NCI-H2171 (cell line): ENCODE data around the gene HDAC10.

Experiments
- DNase-seq: peaks from one replicate; lab custom pipeline; 2025; lab: John Stamatoyannopoulos, UW

HDAC10 gene, protein sequence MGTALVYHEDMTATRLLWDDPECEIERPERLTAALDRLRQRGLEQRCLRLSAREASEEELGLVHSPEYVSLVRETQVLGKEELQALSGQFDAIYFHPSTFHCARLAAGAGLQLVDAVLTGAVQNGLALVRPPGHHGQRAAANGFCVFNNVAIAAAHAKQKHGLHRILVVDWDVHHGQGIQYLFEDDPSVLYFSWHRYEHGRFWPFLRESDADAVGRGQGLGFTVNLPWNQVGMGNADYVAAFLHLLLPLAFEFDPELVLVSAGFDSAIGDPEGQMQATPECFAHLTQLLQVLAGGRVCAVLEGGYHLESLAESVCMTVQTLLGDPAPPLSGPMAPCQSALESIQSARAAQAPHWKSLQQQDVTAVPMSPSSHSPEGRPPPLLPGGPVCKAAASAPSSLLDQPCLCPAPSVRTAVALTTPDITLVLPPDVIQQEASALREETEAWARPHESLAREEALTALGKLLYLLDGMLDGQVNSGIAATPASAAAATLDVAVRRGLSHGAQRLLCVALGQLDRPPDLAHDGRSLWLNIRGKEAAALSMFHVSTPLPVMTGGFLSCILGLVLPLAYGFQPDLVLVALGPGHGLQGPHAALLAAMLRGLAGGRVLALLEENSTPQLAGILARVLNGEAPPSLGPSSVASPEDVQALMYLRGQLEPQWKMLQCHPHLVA

DNA sequence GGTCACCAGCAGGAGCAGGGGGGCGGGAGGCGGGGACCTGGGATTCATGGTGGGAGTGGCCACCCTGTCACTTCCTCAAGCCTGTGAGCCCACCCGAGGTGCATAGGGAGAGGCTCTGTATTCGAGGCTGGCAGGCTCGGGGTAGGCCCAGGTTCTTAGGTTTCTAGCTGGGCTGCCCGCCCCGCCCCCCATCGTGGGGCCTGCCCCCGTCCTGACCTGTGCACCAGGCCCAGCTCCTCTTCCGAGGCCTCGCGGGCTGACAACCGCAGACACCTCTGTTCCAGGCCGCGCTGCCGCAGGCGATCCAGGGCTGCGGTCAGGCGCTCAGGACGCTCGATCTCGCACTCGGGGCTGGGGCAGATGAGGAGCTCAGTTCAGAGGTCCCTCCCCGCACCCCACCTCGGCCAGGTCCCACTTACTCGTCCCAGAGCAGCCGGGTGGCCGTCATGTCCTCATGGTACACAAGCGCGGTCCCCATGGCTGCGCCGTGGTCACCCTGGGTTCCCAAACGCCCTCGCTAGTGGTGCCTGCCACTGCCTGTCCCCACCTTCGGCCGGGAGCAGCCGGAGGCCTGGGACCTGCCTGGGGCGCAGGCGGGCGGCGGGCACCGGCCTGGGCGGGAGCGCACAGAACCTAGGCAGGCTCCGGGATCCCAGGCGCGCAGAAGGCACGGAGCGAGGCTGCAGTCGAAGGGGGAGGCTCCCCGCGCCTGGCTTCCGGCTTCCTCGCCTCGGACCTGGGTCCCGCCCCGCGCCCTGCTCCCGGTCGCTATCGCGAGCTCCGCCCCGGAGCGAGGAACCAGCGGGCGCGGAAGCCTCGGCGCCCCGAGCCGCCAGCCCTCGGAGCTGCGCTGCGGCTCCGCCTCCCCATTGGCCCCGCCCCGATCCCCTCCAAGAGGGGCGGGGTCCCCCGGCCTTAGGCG is at the start of gene HDAC10:
Gene HDAC10 (minus strand): TSS at position 711 of the 922 bp plus-strand sequence. CDS start 233 bp downstream, at position 478.
- peak; percentile 79 for DNase-seq

DNA sequence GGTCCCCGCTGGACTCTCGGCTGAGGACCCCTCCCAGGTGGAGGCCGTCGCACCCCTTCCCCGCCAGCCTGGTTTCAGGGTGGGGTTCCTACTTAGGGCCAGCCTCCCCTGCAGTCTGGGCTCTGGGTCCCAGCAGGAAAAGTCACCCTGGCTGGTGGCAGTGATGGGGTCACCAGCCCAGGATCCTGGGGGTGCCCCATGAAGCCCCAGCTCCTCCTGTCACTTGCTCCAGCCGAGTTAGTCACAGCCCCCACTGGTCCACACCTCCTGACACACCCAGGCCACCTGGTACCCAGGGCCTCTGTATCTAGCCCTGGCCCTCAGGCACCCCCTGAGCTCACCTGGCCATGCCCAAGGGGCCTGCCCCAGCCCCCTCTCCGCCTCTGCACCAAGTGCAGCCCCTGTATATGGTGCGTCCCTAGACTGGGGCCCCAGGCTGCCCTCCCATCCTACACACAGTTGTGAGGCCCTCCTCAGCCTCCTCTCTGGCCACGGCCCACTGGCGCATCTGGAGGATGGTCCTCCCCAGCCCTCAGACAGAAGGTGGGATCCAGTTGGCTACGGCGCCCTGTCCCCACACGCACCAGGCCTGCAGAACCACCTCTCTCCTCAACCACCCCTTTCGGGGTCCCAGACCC is 49.7 kb upstream of the HDAC10 start:
- no peak for DNase-seq

DNA sequence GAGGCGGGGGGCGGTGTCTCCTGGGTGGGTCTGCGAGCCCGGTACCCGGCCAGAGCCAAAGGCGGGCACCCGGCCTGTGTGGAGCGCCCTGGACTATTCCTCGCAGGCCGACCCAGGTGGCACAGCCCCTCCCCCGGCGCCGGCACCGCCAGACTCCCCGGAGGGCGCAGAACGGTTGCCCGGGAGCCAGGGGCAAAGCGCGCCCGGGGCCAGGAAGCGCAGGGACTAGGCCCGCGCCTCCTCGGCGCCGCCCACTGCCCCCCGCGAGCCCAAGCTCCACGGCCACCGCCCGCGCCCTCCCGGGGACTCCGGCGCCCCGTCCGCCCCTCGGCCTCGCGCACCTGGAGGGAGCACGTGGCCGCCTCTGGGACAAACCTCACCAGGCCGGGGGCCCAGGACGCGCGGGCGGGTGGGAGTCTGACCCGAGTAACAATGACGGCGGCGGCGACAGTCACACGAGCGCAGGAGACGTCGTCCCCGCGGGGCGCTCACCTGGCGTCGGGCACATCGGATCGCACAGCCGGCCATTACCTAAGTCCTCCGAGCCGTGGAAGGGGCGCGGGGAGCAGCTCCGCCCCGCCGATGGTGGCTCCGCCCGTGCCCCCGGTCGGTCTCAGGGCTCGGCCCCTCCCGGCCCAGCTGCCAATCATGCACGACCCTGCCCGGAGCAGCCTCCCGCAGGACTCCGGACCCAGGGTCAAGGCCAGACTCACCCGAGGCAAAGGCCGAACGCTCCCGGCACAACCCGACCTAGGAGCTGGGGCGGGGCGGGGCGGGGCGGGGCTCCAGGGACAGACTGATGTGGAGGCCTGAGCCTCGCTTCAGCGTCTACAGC is 48.9 kb upstream of the HDAC10 start:
- no peak for DNase-seq

DNA sequence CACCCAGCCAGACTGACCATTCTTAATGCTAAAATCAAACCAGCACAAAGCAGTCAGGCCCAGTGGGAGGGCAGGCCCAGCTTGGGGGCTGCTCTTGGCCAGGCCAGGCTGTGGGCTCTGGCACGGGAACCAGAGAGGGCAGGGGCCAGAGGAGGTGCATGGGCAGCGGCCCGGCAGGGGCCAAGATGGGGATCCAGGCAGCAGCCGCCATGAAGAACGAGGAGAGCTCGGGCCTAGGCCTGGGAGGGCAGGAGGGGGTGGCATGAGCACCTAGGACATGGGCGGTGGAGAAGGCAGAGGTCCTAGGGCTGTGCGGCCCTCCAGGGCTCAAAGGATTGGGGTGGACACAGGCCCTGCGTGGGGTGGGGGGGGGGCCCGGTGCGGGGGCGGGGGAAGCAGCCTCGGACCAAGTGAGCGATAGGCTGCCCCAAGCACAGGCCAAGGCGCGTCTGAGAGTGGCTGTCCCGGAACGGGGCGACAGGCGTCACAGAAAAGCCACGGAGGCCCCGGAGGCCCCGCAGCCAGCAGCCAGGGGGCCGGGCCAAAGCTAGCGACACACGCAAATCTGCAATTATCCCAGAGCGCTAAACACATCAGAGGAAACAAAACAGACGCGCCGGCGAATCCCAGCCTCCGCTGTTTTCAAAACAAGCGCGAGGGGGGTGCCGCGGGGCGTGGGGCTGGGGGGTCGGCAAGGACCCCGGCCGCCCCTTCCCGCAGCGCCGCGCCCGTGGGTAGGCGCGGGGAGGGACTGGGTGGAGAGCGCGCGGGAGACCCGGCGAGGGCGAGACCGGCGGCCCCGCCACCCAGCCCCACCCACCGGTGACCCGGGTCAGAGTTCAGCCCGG is 48.1 kb upstream of the HDAC10 start:
- no peak for DNase-seq

DNA sequence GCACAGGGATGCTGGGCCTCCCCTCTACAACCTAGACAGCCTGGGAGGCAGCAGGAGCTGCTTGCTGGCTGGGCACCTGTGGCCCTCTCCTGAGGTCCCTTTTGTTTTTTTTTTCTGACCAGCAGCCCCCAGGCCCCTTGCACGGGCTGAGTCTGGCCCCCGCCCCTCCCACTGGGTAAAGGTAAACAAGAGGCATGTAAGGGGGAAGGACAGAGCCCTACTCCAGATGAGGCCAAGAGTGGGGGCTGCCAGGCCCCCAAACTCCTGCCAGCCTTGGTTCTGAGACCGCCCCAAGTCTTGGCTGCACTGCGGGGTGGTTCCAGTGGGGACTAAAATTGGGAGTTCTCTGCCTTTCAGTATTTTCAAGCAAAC is 47.2 kb upstream of the HDAC10 start:
- DNase-seq = no peak

DNA sequence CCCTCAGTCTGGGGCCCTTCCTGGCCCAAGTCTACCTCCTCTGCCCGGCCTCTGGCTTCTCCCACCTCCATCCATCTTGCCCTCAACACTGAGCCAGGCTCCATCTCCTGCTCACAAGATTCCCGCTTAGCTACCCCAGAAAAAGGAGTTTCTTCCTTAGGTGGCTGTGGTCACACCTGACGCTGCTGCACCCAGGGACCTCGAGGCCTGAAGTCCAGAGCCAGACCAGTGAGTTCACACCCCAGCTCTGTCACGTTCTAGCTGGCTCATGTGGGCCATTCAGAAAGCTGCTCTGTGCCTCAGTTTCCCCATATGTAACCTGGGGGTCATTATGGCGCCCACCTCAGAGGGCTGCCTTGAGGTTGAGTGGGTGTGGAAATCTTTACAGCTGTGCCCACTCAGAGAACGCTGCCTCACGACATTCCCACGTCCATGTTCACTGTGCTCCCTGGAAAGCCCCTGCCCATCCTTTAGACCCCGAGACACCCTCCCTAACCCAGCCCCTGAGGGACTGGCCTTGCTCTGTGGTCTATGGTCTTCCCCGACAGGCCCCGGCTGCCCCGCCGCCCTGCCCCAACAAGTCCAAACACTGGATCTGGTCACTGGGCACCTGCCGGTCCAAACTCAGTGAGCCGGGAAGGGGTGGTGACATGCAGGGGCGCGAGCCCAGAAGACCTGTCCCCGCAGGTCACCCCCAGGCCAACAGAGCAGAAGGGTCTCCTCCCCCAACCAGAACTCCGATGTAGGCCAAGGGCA is 46.6 kb upstream of the HDAC10 start:
- no peak for DNase-seq

DNA sequence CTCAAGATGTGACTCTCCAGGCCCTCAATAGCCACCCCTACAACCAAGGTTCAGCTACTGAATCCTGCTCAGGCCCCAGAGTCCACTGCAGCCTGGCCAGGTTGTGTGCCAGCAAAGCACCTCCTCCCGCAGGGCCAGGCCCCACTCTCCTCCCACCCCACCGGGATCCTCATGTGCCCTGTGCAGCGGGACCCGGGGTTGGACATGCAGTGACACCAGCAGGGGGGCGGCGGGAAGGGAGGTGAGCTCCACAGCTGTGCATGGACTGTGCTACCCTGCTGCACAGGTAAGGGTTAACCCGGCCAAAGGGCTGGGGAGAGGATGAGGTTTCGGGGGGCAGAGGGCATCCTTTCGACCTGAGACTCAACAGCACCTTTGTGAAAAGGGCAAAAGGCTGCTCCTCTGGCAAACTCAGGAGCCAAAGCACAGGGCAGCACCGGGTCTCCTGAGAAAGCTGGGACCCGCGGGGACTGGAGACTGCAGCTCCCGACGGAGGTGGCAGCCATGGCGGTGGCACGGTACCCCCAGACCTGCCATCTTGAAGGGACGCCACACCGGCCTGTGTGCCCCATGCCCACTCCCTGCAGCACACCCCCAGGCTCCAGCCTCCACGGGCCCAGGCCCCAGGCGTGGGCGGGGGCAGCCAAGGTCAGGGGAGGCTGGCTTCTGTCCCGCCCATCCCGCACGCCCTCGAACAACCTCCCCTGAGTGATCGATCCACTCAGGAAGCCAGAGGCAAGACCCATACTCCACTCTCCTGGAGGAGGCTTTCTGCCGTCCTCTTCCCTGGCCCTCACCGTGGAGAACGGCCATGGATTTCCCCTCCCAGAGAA is 45.8 kb upstream of the HDAC10 start:
- DNase-seq = no peak

DNA sequence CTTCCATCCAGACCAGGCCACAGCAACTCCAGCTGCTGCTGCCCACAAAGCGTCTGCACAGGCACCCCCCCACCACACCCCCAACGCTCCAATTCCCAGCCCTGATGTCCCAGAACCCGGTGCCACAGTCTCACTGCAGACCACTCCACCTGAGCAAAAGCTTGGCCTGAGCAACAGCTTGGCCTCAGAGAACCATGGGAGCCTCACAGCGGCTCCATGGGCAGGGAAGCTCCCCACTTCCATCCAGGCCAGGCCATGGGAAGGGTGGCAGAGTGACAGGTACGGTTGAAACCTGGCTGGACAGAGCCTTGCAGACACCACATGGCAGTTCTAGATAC is 43.2 kb upstream of the HDAC10 start:
- no peak for DNase-seq

DNA sequence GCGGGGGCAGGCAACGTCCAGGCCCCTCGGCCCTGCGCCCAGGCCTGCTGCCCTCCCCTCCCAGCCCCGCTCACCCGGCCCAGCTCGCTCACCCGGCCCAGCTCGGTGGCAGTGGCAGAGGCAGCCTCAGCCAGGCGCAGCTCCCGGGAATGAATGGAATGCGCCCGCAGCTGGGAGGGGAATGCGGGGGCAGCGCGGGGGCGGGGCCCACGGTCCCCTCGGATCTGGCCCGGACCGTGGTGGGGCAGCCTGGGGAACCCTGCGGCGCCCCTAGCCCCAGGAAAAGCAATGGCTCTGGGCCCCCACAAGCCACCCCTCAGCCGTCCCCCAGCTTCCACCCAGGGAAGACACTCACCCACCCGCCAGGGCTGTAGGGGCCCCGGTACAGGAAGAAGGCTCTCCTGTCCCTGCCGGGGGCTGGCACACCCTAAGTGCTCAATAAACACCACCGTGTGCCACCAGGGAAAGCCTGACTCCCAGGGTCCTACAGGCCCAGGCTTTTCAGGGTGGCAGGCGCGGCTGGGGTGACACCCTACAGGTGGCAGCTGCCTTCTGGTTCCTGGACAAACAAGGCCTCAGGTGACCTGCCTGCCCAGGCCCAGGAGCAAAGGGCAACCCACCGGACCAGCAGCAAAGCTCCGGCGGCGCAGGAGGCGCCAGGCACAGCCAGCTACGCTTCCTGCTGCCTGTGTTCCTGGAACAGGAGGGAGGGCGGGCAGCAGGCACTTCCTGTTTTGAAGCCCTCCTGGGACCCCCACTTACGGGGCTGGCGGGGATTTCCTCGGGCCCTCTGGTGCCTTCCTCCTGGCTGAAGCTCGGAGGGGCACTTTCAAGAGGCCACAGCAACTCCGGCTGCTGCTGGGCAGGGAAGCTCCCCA is 42.6 kb upstream of the HDAC10 start:
- DNase-seq = no peak

DNA sequence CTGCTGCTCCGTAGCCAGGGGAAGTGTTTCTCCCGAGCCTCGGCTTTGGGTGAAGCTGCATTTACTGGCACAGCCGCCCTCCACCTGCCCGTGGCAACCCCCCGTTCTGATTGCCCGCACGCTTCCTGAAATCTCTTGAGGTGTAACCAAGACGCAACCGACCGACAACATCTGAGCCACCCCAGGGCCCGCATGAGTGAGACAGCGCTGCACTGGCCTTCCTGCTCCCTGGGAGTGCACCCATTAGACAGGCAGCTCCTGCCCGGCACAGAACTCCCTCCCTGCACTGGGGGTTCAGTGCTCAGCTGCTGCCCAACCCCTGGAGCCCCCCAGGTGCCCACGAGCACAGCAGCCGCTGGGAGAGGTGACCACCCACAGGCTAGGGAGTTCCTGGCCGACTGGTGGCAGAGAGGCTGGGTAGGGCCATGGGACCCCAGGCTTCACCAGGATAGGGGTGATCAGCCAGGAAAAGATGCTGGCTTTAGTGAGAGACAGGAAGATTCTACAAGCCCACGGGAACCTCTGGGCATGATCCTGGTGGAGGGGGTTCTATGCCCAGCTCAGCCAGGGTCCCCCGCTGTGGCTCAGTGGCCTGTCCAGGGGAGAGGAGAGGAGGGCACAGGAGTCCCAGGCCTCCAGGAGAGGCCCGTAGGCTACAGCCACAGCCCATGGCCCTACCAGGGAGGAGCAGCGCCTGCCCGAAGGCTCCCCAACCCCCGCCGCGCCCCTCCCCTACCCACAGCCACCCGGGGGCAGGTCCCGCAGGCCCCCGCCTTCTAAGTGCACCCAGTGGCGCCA is 41.8 kb upstream of the HDAC10 start:
- DNase-seq = no peak

DNA sequence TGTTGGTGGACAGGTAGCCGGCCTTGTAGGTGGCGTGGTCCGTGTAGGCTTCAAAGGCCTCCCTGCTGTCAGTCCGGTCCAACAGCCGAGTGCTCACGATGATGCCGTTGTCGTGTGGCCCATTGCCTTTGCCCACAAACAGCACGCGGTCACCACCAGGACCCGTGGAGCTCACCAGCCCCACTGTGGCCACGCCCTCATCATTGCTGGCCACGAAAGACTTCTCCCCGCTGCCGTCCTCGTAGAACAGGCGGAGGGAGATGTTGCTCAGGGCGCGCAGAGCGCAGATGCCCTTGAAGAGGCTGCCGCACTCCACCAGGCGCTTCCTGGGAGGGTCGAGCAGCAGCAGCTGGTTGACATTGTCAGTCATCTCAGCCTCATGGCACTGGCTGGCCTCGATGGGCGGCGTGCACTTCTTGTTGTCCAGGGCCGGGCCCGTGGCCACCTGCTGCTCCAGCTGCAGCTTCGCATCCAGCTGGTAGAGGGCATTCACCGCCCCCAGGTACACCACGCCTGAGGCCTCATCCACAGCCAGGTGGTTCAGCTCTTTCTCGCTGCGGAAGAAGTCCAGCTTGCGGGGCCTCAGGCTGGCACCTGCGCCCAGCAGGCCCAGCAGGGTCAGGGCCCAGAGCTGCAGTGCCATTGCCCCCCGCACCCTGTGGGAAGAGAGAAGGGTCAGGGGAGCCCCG is 39.0 kb upstream of the HDAC10 start:
- DNase-seq = no peak

DNA sequence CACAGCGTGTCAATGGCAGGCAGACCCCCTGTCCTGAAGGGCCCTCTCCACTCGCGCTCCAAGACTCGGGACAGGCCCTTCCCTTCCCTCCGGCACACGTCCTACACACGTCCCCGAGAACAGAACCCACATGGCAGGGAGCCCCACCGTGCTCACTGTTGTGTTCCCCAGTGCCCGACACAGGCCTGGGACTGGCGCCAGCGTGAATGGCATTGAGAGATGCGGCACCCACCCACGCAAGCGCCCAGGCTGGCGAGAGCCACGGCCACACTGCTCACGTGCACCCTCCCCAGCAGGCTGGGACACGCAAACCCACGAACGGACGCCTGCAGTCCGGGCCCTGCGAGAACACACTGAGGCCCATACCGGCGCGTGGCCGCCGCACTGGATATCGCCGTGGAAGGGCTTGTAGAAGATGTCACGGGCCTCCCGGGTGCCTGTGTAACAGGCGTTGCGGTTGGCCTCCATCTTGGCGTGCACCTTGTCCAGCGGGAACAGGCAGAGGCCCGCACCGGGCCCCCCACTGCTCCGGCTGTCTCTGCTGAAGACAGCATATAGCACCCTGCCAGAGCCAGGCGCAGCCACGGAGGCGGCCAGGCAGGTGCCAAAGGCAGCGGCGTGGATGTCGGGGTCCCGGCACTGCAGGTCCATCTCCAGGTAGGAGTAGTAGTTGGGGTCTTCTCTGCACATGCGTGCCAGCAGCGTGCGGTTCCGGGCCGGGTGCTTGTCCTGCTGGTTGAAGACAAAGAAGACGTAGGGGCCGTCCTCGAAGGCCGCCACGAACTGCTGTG is 38.3 kb upstream of the HDAC10 start:
- DNase-seq = no peak

DNA sequence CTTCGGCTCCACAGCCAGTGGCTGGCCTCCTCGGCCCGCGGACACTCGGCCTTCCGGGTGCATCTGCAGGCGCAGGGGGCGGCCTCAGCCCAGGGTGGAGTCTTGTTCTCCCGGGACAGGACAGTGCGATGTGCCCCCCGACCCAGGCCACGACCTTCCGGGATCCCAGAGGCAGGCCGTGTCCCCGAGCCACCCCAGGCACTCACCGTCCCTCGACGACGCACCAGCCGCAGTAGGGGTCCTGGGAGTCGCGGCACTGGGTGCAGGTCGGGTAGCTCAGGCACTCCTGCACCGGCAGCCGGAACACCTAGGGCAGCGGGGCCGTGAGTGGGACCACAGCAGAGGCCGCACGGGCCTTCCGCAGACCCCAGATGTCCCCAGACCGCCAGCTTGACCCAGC is 36.7 kb upstream of the HDAC10 start:
- DNase-seq = no peak

DNA sequence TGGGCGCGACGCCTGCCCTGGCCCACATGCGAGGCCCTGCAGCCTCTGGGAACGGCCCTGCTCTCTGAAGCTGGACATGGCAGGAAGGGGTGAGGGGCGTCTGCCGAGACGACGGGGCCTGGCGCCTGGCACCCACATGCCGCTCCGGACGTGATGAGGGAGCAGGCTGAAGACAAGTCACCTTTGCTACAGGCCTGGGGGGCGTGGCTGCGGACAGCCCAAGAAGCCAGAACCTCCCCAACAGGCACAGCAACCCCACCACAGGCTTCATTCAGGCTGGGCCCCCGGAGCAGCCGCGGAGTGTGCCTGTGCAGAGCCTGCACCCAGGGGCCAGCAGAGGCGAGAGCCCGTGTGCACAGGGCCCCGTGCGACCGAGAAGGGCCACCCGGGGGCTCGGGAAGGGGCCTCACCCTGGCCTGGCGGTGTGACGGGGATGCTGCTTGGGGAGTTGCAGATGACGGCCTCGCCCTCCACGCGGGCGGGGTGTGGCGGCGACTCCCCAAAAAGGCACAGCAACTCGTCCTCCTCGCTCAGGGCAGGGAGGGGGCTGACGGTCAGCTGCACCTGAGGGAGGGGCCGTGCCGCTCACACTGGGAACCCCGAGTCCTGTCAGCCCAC is 35.7 kb upstream of the HDAC10 start:
- DNase-seq = no peak

DNA sequence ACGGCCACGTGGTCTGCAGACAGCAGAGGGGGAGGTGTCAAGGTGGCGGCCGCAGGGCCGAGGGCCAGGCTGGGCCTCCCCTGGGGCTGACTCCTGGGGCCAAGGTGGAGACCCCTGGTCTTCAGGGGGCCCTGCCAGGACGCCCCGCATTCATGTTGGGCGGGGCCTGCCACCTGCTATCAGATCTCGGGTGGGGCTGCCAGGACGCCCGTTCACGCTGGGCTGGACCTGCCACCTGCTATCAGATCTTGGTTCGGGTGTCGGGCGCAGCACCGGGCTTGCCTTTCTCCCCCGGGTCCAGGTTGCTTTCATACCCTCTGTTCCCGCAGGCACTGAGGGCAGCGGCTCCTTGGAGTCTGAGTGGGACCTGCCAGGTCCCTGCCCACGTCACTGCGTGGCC is 35.2 kb upstream of the HDAC10 start:
- no peak for DNase-seq
